HG03064 (cell line): ENCODE measurements around the gene GADD45GIP1.
"Not testable (repeated sequence)": the region's sequence is repeated elsewhere in the genome, so short reads cannot be mapped to it uniquely, and the experiment has no call there.

Source experiments
- ATAC-seq: cut with Tn5 transposase; IDR thresholded peaks from one replicate; pipeline ENCODE4 v1.9.1; 2021; ENCODE audit warnings: low read depth; ENCODE audit not compliant: unreplicated experiment

GADD45GIP1 gene

GRCh38 chr19:12965017-12965811 lies 8.2 kb upstream of the GADD45GIP1 start:
- no peak for ATAC-seq

GRCh38 chr19:12959481-12959880 lies 2.5 kb upstream of the GADD45GIP1 start:
- no peak for ATAC-seq

- not testable (repeated sequence) for ATAC-seq
Observed at GRCh38 chr19:12957389-12957952, 448 bp upstream of the GADD45GIP1 start.

GRCh38 chr19:12955996-12956395 lies 1.0 kb downstream of the GADD45GIP1 start:
- no peak for ATAC-seq

- ATAC-seq, result not testable (repeated sequence)
Observed at GRCh38 chr19:12955575-12955974, 1.4 kb downstream of the GADD45GIP1 start.

- ATAC-seq, result no peak
Observed at GRCh38 chr19:12954612-12954962, 2.4 kb downstream of the GADD45GIP1 start.

- no peak for ATAC-seq
Observed at GRCh38 chr19:12953799-12954611, 3.0 kb downstream of the GADD45GIP1 start.

- no peak for ATAC-seq
Observed at GRCh38 chr19:12953138-12953798, 3.8 kb downstream of the GADD45GIP1 start.

- ATAC-seq, result no peak
Observed at GRCh38 chr19:12952488-12953137, 4.4 kb downstream of the GADD45GIP1 start.

- ATAC-seq, result not testable (repeated sequence)
Observed at GRCh38 chr19:12952050-12952449, 5.0 kb downstream of the GADD45GIP1 start.

GRCh38 chr19:12949363-12950283 lies 7.4 kb downstream of the GADD45GIP1 start:
- no peak for ATAC-seq

- no peak for ATAC-seq
Observed at GRCh38 chr19:12948612-12949362, 8.2 kb downstream of the GADD45GIP1 start.

- no peak for ATAC-seq
Observed at GRCh38 chr19:12947702-12948611, 9.1 kb downstream of the GADD45GIP1 start.

GRCh38 chr19:12946731-12947496 lies 10.1 kb downstream of the GADD45GIP1 start:
- no peak for ATAC-seq

- ATAC-seq, result peak; percentile 20
Observed at GRCh38 chr19:12946092-12946721, 10.8 kb downstream of the GADD45GIP1 start.

- peak; percentile 56 for ATAC-seq
Observed at GRCh38 chr19:12945479-12946091, 11.4 kb downstream of the GADD45GIP1 start, which contains the start of gene RAD23A. Gene RAD23A, plus strand, starts transcription at chr19:12945862. Its CDS starts 87 bp downstream, at chr19:12945949.
